GM19193 (cell line): ENCODE data around the gene TYMP.
A peak's percentile ranks its signal among the peaks of the same experiment; 100 is the strongest.

ENCODE experiments used
- POLR2A ChIP-seq: IDR thresholded peaks from 4 replicates; pipeline ENCODE4 v1.6.1; 2011; ENCODE audit not compliant: insufficient read depth, insufficient read length; ENCODE audit errors: extremely low read depth

The TYMP gene

GRCh38 chr22:50548921-50549790 lies 19.3 kb upstream of the TYMP start:
- TF ChIP-seq POLR2A, result no peak

- TF ChIP-seq POLR2A, result peak; percentile 71
Observed at GRCh38 chr22:50548040-50548920, 18.5 kb upstream of the TYMP start.

- TF ChIP-seq POLR2A, result no peak
Observed at GRCh38 chr22:50547263-50547985, 17.6 kb upstream of the TYMP start.

GRCh38 chr22:50546326-50547262 lies 16.8 kb upstream of the TYMP start:
- TF ChIP-seq POLR2A, result no peak

- no peak for TF ChIP-seq POLR2A
Observed at GRCh38 chr22:50545522-50546325, 15.9 kb upstream of the TYMP start, which contains the start of gene KLHDC7B. KLHDC7B (plus strand) TSS chr22:50545899; CDS start chr22:50546244, 345 bp downstream.

- TF ChIP-seq POLR2A, result no peak
Observed at GRCh38 chr22:50544746-50545253, 15.0 kb upstream of the TYMP start.

- TF ChIP-seq POLR2A, result peak; percentile 60
Observed at GRCh38 chr22:50544078-50544745, 14.4 kb upstream of the TYMP start.

- TF ChIP-seq POLR2A, result peak; percentile 68
Observed at GRCh38 chr22:50542416-50542927, 12.7 kb upstream of the TYMP start.

- peak; percentile 37 for TF ChIP-seq POLR2A
Observed at GRCh38 chr22:50541667-50542026, 11.8 kb upstream of the TYMP start.

- no peak for TF ChIP-seq POLR2A
Observed at GRCh38 chr22:50540381-50540780, 10.6 kb upstream of the TYMP start.

GRCh38 chr22:50537765-50538164 lies 8.0 kb upstream of the TYMP start:
- TF ChIP-seq POLR2A, result no peak

- no peak for TF ChIP-seq POLR2A
Observed at GRCh38 chr22:50536226-50536625, 6.4 kb upstream of the TYMP start.
